GM19025 (cell line): Measurements from ENCODE around the gene CAMK1G.

Experiments used
- ATAC-seq: cut with Tn5 transposase; IDR thresholded peaks from one replicate; pipeline ENCODE4 v1.9.1; 2021; ENCODE audit warnings: mild to moderate bottlenecking, low read depth, moderate library complexity; ENCODE audit not compliant: unreplicated experiment

The CAMK1G gene

GRCh38 chr1:209583408-209583807 lies at the start of gene CAMK1G:
TSS of gene CAMK1G (plus strand) at chr1:209583714. CDS start at chr1:209594984, 11,270 bp downstream.
- ATAC-seq = no peak

- no peak for ATAC-seq
Observed at GRCh38 chr1:209534496-209535250, 48.8 kb upstream of the CAMK1G start.

GRCh38 chr1:209536843-209537242 lies 46.7 kb upstream of the CAMK1G start:
- no peak for ATAC-seq

DNA sequence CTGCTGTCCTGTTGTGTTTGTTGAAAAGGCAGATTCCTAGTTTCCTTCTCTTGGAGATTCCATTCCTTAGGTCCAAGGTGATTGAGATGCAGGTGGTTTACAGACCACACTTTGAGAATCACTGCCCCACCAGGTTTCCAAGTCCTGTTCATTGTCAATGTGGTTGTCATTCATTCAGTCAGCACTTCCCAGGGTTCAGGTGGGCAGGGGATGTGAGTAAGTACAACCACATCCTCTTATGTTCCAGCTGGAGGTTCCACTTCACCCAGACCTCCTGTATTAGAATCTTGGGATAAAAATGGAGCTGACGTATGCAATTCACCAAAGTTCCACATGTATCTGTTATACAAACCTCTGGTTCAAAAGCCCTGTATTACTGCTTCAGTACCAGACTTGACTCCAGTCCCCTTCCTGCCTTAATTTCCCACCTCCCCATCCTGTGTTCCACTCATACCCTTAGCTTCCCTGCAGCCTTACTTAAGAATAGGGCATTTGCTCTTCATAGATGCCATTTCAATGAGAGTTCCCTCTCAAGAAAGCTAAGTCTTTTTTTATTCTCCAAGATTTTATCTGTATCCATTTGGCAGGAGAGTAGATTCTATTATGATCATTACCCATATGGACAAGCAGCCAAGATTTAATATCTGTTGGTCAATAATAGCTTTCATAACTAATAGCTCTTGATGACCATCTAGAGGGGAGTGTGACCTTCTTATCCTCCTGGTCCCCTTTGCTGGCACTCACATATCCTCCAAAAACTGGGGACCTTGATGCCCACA lies 46.0 kb upstream of the CAMK1G start:
- no peak for ATAC-seq

GRCh38 chr1:209539576-209539975 lies 43.9 kb upstream of the CAMK1G start:
- ATAC-seq = no peak

DNA sequence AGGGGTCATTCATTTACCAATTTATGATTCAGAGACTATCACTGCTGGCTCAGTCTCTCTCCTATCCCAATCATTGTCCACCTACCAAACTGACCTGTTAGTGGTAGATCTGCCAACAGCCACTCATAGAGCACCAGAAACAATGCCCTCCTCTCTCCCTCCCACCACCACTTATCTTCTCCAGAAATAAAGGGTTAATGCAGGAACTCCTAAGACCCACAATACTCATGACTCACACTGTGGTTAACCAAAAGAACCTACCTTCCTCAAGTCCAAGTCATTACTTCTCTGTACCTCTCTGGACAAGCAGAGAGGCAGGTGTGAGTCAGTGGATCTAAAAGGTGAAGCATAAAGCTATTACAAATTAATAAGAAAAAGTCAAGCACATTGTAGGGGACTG lies 40.9 kb upstream of the CAMK1G start:
- ATAC-seq = no peak

DNA sequence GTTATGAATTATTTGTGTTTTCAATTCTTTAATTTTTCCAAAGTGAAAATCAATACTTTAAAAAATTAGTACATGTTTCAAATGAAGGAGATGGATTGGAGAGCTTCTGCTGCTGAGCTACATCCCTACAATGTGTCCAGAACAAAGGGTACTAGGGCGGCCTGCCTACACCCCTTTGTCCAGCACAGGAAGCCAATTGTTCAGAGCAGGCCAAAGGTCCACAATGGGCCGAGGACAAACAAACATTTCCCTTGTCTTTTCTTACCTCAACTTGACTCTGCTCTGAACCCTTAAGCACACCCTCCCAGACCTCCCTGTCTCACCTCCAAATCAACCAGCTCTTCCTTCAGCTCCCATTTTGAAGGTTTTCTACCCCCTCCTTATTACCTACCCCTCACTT lies 39.4 kb upstream of the CAMK1G start:
- no peak for ATAC-seq

DNA sequence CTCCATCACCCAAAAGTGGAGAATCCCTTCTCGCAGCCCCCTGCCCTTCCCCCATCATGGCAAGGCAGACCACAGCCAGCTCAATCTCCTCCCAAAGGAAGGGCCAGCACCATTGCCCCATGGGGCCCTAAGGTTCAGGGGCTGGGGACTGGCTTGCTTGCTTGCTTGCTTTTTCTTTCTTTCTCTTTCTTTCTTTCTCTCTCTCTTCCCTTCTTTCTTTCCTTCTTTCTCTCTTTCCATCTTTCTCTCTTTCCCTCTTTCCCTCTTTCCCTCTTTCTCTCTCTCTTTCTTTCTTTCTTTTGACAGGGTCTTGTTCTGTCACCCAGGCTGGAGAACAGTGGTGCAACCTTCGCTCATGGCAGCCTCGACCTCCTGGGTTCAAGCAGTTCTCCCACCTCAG lies 38.1 kb upstream of the CAMK1G start:
- ATAC-seq = no peak

DNA sequence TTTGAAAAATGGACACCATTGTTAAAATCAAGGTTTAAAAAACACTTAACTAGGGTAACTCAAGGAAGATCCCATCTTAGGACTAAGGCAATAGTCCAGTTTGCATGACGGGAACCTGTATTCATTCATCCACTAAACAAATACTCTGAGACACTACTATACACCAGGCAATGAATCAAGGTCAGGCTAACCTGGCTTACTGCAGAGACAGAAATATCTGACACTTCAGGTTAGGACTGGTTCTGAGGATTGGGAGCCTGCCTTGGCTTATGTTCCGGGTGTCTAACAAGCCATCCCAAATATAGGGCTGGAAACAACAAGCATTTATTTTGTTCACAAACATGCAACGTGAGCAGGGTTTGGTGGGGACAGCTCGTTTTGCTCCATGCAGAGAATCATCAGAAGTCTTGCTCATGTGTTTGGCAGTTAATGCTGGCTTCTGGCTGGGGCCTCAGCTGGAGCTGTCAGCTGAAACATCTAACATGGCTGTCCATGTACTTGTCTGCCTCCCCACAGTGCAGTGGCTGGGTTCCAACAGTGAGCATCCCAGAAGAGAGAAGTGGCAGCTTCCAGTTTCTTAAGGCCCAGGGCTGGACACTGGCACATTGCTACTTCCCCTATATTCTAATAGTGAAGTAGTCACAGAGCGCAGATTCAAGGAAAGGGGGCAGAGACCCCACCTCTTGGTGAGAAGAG lies 37.0 kb upstream of the CAMK1G start:
- ATAC-seq = no peak

GRCh38 chr1:209547626-209548025 lies 35.9 kb upstream of the CAMK1G start:
- ATAC-seq = no peak

- no peak for ATAC-seq
Observed at GRCh38 chr1:209549443-209550205, 33.9 kb upstream of the CAMK1G start.

- ATAC-seq = no peak
Observed at GRCh38 chr1:209550519-209550918, 33.0 kb upstream of the CAMK1G start.

- no peak for ATAC-seq
Observed at GRCh38 chr1:209552406-209553264, 30.9 kb upstream of the CAMK1G start.

DNA sequence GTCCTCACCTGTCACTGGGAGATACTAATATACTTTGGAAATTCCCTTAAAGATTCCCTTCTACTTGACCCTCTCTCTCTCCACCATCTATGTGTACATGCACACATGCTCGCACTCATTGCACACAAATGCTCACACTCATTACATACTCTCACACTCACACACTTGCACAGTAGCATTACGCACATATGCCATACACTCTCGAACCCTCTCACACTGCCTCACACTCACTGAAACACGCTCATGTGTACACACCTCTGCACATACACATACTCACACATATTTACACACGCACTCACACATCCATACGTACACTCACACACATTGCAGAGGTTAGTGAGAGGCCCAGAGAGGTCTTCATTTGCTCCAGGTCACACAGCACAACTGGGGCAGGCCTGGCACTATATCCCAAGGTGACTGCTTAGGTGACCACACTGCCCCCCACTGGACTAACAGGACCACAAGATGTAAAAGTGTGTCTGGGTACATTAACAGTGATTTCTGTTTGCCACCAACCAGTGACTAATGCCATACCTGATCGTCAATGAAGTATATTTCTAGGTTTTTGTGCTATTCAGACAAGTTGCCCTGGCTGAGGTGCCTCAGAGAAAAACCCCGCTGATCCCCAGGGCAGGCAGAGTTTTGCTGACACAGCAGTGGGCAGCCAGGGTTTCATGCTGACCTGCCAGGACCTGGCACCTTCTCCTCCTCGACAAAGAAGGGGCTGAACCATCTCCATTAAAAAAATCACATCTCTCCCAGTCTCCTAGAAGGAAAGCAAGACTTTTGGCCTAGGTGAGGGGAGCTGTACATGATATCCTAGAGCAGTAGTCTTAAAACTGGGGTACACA lies 28.5 kb upstream of the CAMK1G start:
- ATAC-seq = no peak

- no peak for ATAC-seq
Observed at GRCh38 chr1:209556162-209556690, 27.3 kb upstream of the CAMK1G start.

DNA sequence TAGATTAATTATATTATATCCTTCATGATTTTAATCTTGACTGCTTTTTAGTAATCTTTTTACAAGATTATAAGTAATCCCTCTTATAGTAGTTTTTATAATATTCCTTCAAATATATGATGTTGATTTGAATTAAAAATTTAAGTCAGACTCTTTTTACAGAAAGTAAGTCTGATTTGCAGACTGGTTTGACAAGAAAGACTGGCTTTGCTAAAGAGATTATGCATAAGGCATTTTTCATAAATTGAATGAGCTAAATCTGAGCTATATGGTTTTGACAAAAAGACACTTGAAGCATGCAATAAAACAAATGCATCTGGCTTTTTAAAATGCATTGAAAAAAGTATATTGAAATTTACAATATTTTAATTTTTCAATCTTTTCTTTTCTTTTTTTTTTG lies 26.3 kb upstream of the CAMK1G start:
- no peak for ATAC-seq

GRCh38 chr1:209560529-209560928 lies 23.0 kb upstream of the CAMK1G start:
- no peak for ATAC-seq

DNA sequence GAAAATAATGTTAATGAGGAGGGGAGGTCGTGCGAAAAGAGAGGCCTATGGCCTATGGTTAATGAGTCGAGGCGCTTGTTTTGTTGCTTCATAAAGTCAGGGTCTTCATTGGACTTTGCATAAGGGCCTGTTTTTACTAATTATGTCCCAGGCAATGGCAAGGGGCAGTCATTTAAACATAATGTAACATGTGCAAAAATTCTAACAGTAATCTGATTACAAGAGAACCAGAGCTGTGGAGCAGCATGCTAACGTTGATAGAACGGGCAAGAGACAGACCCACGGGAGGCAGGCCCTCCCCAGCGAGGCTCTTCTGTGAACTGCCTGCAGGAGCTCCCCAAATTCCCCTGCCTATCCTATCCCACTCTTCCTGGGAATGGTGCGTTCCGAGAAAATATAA lies 22.6 kb upstream of the CAMK1G start:
- no peak for ATAC-seq

DNA sequence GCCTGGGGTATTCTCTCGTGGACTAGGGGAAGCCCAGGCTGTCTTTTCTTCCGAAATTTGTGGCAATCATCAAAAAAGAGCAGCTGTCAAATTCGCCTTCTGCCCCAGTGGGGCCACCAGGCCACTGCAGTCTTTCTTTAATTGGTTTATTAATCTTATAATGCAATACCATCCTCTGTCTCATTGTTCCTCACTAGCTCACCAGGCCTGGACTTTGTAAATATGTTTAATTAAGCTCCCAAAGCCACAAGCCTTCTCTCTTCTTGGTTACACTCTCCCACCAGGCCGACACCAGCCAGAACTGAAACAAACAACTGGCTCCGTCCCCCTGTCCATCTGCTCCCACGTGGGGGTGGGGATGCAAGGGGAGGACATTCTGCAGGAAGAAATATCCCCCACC lies 22.0 kb upstream of the CAMK1G start:
- no peak for ATAC-seq
